GM12875 (cell line): ENCODE data around the gene PTPRU.
A peak's percentile ranks its signal among the peaks of the same experiment; 100 is the strongest.

Experiments
- H3K4me3 ChIP-seq: one replicate; pipeline ENCODE4 v1.5.1; 2011; ENCODE audit warnings: low read depth, low read length, control low read depth
- TF ChIP-seq, protein P1 (sequence below): IDR thresholded peaks from 2 replicates; pipeline ENCODE4 v1.5.1; 2011; ENCODE audit warnings: low read depth, mild to moderate bottlenecking, control low read depth, inconsistent platforms, low read length, moderate library complexity, borderline replicate concordance; ENCODE audit not compliant: insufficient read depth

Gene PTPRU

DNA sequence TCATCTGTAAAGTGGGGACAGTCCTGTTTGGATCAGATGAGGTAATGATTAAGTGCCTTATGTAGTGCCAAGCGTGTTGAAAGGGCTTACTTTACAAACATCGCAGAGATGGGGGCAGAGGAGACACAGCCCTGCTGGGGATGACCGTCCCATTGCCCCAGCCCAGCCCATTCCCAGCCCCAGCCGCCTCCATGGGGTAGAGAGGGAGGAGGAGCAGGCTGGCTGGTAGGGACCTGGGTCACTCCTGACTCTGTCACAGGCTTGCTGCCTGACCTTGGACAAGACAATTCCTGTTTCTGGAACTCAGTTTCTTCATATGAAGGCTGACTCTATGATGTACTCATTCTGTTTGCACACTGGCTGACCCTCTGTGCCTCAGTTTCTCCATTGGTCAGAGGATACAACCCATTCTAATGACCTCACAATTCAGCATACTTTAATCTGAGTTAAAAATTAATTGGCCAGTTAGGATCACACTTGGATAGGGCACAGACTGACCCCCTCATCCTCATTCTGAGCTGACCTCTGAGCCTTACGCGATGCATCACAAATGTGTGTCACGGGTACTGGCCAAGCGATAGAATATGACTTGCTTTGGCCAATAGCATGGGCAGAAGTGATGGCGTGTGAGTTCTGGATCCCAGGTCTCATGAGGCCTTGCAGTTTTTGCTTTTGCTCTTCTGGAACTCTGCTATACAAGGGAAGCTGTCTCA is 91.1 kb downstream of the PTPRU start:
- H3K4me3 ChIP-seq: no peak overlapping the region
- TF ChIP-seq, protein P1, sequence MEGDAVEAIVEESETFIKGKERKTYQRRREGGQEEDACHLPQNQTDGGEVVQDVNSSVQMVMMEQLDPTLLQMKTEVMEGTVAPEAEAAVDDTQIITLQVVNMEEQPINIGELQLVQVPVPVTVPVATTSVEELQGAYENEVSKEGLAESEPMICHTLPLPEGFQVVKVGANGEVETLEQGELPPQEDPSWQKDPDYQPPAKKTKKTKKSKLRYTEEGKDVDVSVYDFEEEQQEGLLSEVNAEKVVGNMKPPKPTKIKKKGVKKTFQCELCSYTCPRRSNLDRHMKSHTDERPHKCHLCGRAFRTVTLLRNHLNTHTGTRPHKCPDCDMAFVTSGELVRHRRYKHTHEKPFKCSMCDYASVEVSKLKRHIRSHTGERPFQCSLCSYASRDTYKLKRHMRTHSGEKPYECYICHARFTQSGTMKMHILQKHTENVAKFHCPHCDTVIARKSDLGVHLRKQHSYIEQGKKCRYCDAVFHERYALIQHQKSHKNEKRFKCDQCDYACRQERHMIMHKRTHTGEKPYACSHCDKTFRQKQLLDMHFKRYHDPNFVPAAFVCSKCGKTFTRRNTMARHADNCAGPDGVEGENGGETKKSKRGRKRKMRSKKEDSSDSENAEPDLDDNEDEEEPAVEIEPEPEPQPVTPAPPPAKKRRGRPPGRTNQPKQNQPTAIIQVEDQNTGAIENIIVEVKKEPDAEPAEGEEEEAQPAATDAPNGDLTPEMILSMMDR: no peak

DNA sequence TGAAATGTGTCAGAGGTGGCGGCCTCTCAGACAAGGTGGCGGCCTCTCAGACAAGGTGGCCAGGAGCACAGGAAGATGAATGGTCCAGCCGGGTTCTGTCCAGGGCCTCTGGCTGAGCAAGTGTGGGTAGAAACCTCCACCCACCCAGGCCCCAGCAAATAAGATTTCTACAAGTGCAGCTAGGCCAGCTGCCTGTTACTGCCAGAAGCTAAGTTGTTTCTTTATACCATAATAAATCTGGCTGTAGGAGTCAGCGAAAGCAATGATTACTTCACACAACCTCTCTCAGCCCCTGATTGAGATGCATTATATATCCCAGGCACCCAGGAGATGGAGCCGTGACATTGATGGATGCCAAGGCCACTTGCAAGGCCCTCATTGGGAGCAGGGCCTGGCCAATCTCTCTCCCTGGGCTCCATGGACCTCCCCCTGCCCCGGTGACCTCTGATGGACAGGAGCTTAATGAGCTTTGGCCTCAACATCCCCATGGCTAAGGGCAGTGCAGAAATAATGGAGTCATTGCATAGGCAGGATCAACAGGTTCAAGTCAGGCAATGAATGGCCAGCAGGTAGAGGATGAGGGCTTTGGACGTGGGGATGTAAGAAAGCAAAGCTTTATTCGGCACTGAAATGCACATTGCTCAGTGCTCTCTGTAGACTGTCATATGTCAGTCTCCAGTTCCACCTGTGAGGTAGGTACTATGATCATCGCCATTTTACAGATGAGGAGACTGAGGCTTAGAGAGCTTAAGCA is 92.9 kb downstream of the PTPRU start:
- H3K4me3 ChIP-seq: no peak overlapping the region
- TF ChIP-seq, protein P1: no peak

DNA sequence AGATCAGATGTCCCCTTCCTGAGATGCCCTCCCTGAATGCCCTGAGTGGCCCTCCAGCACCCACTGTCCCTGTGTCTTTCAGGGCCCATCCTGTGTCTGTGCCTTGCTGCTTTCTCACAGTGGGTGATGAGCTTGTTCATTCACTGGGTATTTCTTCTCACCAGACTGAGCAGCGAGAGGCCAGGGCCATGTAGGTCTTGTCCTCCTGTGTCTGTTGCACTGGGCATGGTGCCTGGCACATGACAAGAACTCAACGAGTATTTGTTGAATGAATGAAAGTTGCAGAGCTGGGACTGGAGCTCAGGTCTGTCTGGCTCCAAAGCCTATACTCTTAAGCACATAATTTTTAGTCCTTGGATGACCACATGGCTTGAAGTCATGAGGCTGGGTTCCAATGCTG is 93.8 kb downstream of the PTPRU start:
- no peak overlapping the region for H3K4me3 ChIP-seq
- TF ChIP-seq, protein P1: no peak

DNA sequence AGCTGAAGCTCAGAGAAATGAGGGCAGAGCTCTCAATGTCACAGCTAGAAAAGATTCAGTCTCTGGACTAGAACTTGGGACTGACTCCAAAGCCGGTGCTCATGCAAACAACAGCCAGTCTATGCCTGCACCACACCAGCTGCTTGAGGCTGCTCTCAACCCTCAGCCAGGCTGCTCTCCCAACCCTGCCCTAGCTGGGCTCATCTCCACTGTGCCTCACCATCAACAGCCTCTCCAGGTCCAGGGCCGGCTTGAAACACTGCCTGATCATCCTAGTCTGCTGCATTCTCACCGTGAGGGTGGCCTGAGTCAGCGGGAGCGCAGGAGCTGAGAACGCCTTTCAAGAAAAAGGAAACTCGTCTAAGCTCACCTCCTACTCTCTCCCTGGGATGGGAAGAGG is 94.5 kb downstream of the PTPRU start:
- H3K4me3 ChIP-seq: no peak overlapping the region
- TF ChIP-seq, protein P1: no peak

DNA sequence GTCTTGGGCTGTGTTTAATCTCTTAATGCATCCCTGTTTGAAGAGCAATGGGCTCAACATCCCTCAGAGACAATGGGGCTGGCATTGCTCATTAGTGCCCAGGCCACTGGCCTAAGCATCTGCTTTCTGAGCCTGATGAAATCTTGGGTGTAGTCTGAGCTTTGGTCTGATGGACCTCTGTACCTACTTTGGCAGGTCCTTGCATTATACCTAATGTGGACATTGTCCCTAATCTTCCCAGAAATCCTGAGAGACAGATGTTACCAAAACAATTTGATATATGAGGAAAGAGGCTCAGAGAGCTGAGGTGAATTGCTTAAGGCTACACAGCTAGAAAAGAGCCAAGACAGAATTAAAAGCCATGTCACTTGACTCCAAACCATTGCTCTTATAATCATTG is 95.0 kb downstream of the PTPRU start:
- no peak overlapping the region for H3K4me3 ChIP-seq
- TF ChIP-seq, protein P1: no peak

DNA sequence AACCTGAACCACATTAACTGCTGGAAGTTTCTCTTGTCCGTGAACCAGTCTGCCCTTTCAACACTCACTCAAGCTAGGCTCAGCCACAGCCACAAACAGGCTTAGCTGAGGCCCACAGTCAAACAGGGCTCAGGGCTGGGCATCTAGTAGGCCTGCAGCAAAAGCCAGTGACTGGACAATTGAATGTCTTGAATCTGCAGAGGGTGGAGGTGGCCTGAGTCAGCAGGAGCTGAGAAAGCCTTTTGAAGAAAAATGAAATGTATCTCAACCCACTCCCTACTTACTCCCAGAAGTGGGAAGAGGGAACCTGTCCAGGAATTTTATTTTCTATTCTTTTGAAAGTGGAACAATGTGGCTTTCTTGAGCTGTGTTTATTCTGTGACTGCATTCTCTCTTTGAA is 95.4 kb downstream of the PTPRU start:
- no peak overlapping the region for H3K4me3 ChIP-seq
- TF ChIP-seq, protein P1: no peak

DNA sequence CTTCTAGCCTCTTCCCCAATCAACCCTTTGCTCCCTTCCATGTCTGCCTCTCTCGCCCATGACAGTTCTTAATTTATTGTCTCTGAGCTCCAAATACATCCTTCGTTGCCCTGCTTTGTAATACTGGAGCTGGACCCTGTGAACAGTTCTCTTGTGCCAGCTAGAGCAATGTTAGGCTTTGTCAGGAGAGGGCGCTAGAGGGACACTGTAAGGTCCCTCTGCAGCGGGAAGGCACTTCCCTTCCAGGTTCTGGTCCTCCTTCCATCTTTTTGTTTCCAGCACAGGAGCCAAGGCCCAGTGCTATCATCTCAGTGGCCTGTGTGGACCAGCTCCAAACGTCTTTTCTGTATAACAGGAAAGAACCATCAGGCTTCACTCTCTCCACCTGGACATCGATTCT is 95.9 kb downstream of the PTPRU start:
- TF ChIP-seq, protein P1: peak; percentile 59

More for the DNA sequence above, 95.9 kb downstream of the PTPRU start:
- H3K4me3 ChIP-seq: no peak overlapping the region
